ENCODE results near the gene TACSTD2.
A peak's percentile ranks its signal among the peaks of the same experiment; 100 is the strongest.

TACSTD2 gene

DNA sequence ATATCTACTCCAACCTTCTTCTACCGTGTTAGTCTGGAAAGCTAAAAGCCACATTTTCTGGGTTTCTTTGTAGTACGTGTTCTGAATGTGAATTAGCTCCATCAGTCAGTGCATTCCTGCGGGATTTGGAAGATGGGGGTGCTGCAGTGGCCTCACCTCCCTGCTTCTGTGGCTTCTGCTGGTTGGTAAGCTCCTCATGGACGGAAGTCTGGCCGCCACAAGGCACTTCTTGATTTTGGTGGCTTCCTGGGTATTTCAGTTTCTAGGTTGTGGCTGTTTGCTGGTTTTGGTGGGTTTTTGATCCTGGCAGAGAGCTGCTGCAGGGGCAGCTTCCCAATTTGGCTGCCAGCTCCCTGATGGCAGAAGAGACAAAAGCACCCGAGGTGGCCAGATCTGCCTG lies 20.9 kb upstream of the TACSTD2 start:
- peaks cover 43 to 57% of the 10 kb centered on the region in 2 donors for H3K27me3 Mint-ChIP-seq
- DNase-seq = no peak
- H3K4me3 Mint-ChIP-seq = no peak overlapping the region
- peaks cover 4 to 13% of the 10 kb centered on the region in 2 donors for H3K9me3 Mint-ChIP-seq
- no peaks in the 10 kb centered on the region for H3K36me3 Mint-ChIP-seq
- ATAC-seq (replicated peaks) = no peak
- no peak overlapping the region for H3K27ac Mint-ChIP-seq
- peaks cover 10 to 17% of the 10 kb centered on the region in 2 donors for H3K4me1 Mint-ChIP-seq

DNA sequence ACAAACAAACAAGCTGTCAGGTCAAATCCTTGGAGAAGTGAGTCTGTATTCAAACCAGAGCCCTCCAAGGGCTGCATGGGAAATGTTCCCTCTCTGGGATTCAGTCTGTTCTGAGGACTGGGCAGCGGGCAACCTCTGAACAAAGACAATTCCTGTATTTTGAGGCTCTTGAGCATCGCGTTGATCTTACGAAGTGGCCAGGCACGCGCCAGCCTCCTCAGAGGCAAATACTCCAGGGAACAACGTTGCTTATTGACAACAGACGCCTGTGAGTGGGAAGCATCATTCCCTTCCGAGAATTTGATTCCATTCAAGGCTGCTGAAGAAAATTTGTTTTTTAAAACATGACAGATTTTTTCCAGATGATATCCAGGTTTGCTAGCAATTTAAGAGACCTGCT lies 20.0 kb upstream of the TACSTD2 start:
- Mint-ChIP-seq H3K9me3 (peaks cover 4 to 13% of the 10 kb centered on the region in 2 donors), H3K27ac (no peak overlapping the region), H3K4me3 (no peak overlapping the region), H3K36me3 (no peaks in the 10 kb centered on the region), H3K4me1 (peaks cover 10 to 17% of the 10 kb centered on the region in 2 donors), H3K27me3 (peaks cover 42 to 56% of the 10 kb centered on the region in 2 donors)
- DNase-seq (no peak), ATAC-seq (replicated peaks) (no peak)

DNA sequence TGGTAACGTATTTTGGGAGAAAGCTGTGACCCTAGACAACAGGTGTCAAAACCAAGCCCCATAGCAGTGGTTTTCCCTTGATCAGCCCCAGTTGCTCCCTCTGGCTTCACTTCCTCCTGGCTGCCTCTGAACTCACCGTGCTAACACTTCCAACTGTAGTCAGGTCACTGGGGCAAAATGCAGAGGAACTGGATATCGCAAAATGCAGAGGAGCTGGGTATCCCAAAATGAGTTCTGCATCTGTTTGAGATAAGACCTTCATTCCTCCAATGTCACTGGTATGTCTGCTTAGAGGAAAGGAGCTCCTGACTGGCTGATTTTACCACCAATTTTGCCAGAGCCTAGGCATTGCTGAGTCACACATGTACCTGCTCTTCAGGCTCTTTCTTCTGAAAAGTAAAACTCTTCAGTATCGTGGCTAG lies 19.6 kb upstream of the TACSTD2 start:
- ATAC-seq (replicated peaks) = peak; percentile 42 to 65
- no peak for DNase-seq
- Mint-ChIP-seq H3K27me3 (peaks cover 44 to 55% of the 10 kb centered on the region in 2 donors), H3K36me3 (no peaks in the 10 kb centered on the region), H3K9me3 (peaks cover 4 to 10% of the 10 kb centered on the region in 2 donors), H3K4me1 (peaks cover 10 to 17% of the 10 kb centered on the region in 2 donors), H3K27ac (no peak overlapping the region), H3K4me3 (no peak overlapping the region)

DNA sequence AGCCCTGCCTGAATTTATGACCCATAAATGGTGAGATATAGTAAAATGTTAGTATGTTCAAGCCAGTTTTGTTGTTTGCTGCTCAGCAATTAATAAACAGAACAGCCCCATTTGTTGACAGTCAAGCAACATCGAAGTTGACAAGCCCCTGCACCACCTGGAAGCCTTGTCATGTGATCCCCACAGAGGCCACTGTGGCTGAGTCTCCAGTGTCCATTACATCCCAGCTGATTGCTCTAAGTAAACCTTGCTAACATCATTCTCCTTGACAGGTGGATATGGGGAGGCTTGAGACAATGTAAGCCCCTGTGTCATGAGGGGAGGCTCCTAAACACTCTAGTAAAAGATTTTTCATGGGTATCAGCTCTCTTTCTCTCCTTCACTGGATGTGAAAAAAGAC lies 17.5 kb upstream of the TACSTD2 start:
- Mint-ChIP-seq H3K36me3 (no peaks in the 10 kb centered on the region), H3K9me3 (peaks cover 0 to 2% of the 10 kb centered on the region in 2 donors), H3K27me3 (peaks cover 40 to 51% of the 10 kb centered on the region in 2 donors), H3K4me1 (peaks cover 10 to 17% of the 10 kb centered on the region in 2 donors), H3K27ac (no peak overlapping the region), H3K4me3 (no peak overlapping the region)
- no peak for ATAC-seq (replicated peaks)
- DNase-seq = no peak

- peaks cover 6 to 9% of the 10 kb centered on the region in 2 donors for H3K4me1 Mint-ChIP-seq
- DNase-seq (no peak), ATAC-seq (replicated peaks) (no peak)
- peaks cover 30 to 32% of the 10 kb centered on the region in 2 donors for H3K27me3 Mint-ChIP-seq
- H3K4me3 Mint-ChIP-seq = no peak overlapping the region
- H3K27ac Mint-ChIP-seq = no peak overlapping the region
- H3K36me3 Mint-ChIP-seq = no peaks in the 10 kb centered on the region
- no peaks in the 10 kb centered on the region for H3K9me3 Mint-ChIP-seq
These were observed 15.6 kb upstream of the TACSTD2 start for GRCh38 chr1:58592522-58593134.

- Mint-ChIP-seq H3K27me3 (peaks cover 27 to 29% of the 10 kb centered on the region in 2 donors), H3K27ac (no peak overlapping the region), H3K4me3 (no peak overlapping the region), H3K9me3 (no peaks in the 10 kb centered on the region), H3K4me1 (peaks cover 3 to 6% of the 10 kb centered on the region in 2 donors), H3K36me3 (no peaks in the 10 kb centered on the region)
- DNase-seq = no peak
- ATAC-seq (replicated peaks) = no peak
These were observed 14.8 kb upstream of the TACSTD2 start for GRCh38 chr1:58591806-58592205.

DNA sequence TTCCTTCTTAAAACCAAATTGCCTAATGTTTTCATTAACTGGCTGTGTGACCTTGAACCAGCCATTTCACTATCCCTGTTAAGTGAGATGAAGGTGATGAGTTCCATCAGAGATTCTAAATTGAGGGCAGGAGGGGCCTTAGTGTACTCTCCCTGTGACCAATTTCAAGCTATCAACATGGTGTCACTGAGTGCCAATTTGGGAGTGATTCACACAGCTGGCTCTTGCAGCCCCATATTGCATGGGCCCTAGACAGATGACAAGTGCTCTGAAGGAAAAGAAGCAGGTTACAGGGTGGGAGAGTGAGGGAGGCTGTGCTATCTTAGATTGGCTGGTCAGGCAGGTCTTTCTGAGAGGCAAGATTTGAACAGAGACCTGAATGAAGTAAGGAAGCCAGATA lies 13.0 kb upstream of the TACSTD2 start:
- no peak for ATAC-seq (replicated peaks)
- no peak for DNase-seq
- H3K27ac Mint-ChIP-seq = no peak overlapping the region
- no peak overlapping the region for H3K4me3 Mint-ChIP-seq
- peaks cover 0 to 4% of the 10 kb centered on the region in 2 donors for H3K4me1 Mint-ChIP-seq
- H3K9me3 Mint-ChIP-seq = no peaks in the 10 kb centered on the region
- peaks cover 29 to 35% of the 10 kb centered on the region in 2 donors for H3K27me3 Mint-ChIP-seq
- no peaks in the 10 kb centered on the region for H3K36me3 Mint-ChIP-seq

DNA sequence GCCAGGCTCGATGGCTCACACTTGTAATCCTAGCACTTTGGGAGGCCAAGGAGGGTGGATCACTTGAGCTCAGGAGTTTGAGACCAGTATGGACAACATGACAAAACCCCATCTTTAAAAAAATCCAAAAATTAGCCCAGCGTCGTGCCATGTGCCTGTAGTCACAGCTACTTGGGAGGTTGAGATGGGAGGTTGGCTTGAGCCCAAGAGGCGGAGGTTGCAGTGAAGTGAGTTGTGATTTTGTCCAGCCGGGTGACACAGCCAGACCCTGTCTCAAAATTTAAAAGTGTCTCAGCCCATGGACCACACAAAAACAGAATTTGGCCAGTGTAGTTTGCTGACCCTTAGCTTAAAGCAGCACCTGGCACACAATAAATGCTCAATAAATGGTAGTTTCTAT lies 11.3 kb upstream of the TACSTD2 start:
- peaks cover 10 to 13% of the 10 kb centered on the region in 2 donors for H3K4me1 Mint-ChIP-seq
- no peak for DNase-seq
- no peak overlapping the region for H3K4me3 Mint-ChIP-seq
- H3K27me3 Mint-ChIP-seq = peaks cover 29 to 33% of the 10 kb centered on the region in 2 donors
- ATAC-seq (replicated peaks) = no peak
- H3K9me3 Mint-ChIP-seq = no peaks in the 10 kb centered on the region
- H3K36me3 Mint-ChIP-seq = no peaks in the 10 kb centered on the region
- H3K27ac Mint-ChIP-seq = no peak overlapping the region

GRCh38 chr1:58587667-58588066 lies 10.6 kb upstream of the TACSTD2 start:
- Mint-ChIP-seq H3K4me1 (peaks cover 11 to 16% of the 10 kb centered on the region in 2 donors), H3K36me3 (no peaks in the 10 kb centered on the region), H3K9me3 (no peaks in the 10 kb centered on the region), H3K27ac (no peak overlapping the region), H3K4me3 (no peak overlapping the region), H3K27me3 (peaks cover 27 to 31% of the 10 kb centered on the region in 2 donors)
- DNase-seq (no peak), ATAC-seq (replicated peaks) (no peak)

DNA sequence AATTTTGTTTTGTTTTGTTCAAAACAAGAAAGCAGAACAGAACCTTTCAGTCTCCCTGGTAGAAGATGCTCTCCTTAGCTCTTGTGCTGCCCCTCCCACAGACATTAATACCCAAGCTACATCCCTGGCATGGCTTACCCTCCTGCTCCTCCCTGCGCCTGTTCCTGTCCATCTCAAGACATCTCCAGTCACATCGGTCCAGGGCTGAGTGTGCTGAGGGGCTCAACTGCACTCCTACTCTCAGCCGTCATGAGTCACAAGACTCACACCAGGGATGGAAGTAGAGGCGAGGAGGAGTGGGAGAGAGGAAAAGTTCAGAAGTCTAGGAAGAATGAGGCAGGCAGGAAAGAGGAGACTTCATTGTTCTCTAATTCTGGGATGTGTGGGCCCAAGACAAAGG lies 9.2 kb upstream of the TACSTD2 start:
- peaks cover 11 to 16% of the 10 kb centered on the region in 2 donors for H3K4me1 Mint-ChIP-seq
- H3K36me3 Mint-ChIP-seq = no peaks in the 10 kb centered on the region
- H3K4me3 Mint-ChIP-seq = no peak overlapping the region
- H3K9me3 Mint-ChIP-seq = no peaks in the 10 kb centered on the region
- no peak for ATAC-seq (replicated peaks)
- no peak for DNase-seq
- H3K27me3 Mint-ChIP-seq = peaks cover 18 to 26% of the 10 kb centered on the region in 2 donors
- H3K27ac Mint-ChIP-seq = no peak overlapping the region

DNA sequence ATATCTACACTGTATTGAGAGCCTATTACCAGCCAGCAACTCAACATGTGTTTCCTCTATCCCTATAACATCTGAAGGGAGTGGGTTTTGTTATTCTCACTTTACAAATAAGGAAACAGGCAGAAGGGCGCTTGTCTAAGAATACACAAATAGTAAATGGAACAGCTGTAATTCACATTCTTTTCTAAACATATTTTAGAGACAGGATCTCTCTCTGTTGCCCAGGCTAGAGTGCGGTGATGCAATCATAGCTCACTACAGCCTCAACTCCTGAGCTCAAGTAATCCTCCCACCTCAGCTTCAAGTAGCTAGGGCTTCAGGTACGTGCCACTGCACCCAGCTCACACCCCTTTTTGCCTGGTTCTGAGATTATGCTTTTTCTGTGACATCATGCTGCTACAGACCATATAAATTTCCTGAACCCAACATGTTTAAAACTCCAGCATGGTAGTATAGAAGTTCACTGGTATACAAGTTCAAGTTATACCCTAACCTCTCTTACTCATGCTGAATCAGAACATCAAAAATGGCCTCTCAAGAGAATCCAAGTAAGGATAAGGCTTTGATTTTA lies 8.6 kb upstream of the TACSTD2 start:
- Mint-ChIP-seq H3K9me3 (no peaks in the 10 kb centered on the region), H3K27me3 (peaks cover 18 to 25% of the 10 kb centered on the region in 2 donors), H3K27ac (no peak overlapping the region), H3K4me1 (peaks cover 11 to 16% of the 10 kb centered on the region in 2 donors), H3K4me3 (no peak overlapping the region), H3K36me3 (no peaks in the 10 kb centered on the region)
- ATAC-seq (replicated peaks) (no peak), DNase-seq (no peak)

DNA sequence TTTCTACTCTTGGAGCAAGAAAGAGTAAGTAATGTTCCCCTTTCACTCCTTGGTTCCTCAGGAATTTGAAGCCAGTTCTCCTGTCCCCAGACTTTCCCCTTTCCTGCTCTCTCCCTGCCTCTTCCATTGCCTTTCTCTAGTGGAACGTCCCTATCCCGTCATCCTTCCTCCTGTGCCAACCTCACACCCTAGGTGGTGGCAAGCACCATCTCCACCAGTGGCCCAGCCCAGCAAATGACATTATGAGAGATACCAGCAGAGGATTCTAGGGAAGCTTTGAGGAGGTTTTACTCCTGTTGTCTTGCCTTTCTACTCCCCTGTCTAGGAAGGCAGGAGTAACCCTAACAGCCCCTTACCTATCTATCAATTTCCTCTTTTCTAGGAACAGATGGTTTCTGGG lies 8.1 kb upstream of the TACSTD2 start:
- Mint-ChIP-seq H3K4me3 (no peak overlapping the region), H3K4me1 (peaks cover 11 to 16% of the 10 kb centered on the region in 2 donors), H3K36me3 (no peaks in the 10 kb centered on the region), H3K27me3 (peaks cover 13 to 20% of the 10 kb centered on the region in 2 donors), H3K9me3 (no peaks in the 10 kb centered on the region), H3K27ac (no peak overlapping the region)
- no peak for ATAC-seq (replicated peaks)
- DNase-seq = no peak

- no peaks in the 10 kb centered on the region for H3K36me3 Mint-ChIP-seq
- DNase-seq (no peak), ATAC-seq (replicated peaks) (no peak)
- H3K4me1 Mint-ChIP-seq = peaks cover 11 to 16% of the 10 kb centered on the region in 2 donors
- H3K27ac Mint-ChIP-seq = peak overlapping the region; percentile 42
- no peaks in the 10 kb centered on the region for H3K9me3 Mint-ChIP-seq
- H3K4me3 Mint-ChIP-seq = no peak overlapping the region
- peaks cover 15 to 23% of the 10 kb centered on the region in 2 donors for H3K27me3 Mint-ChIP-seq
These were observed 7.2 kb upstream of the TACSTD2 start for GRCh38 chr1:58584082-58584895.

GRCh38 chr1:58583496-58583895 lies 6.4 kb upstream of the TACSTD2 start:
- Mint-ChIP-seq H3K4me1 (peaks cover 11 to 16% of the 10 kb centered on the region in 2 donors), H3K36me3 (no peaks in the 10 kb centered on the region), H3K9me3 (no peaks in the 10 kb centered on the region), H3K27ac (no peak overlapping the region), H3K4me3 (no peak overlapping the region), H3K27me3 (peaks cover 19 to 22% of the 10 kb centered on the region in 2 donors)
- DNase-seq (no peak), ATAC-seq (replicated peaks) (peak; percentile 42 to 62)

All from stimulated activated naive B cell treated with anti-CD40 and anti-IgM and Interleukin-4, amounts not matched to agents 10 μg/mL and 1 μg/mL and 100 μg/mL, for 72 hours (primary cell).